Loucy (cell line): ENCODE data around the gene SH3RF3.

Experiments
- H2AFZ ChIP-seq: fragments of 200-600 bp; sonication (generic); 2 replicates; pipeline ENCODE4 v1.6.0; 2016; ENCODE audit warnings: antibody characterized with exemption, mild to moderate bottlenecking, low read length, moderate library complexity
- H3F3A ChIP-seq: fragments of 200-600 bp; 2 replicates; pipeline ENCODE4 v1.6.0; 2016; ENCODE audit warnings: antibody characterized with exemption, low read depth, mild to moderate bottlenecking
- H3K27me3 ChIP-seq: fragments of 200-600 bp; sonication (generic); 2 replicates; pipeline ENCODE4 v1.6.1; 2014; ENCODE audit warnings: low read length, mild to moderate bottlenecking; ENCODE audit not compliant: insufficient read depth, poor library complexity, severe bottlenecking
- H3K36me3 ChIP-seq: fragments of 200-600 bp; sonication (generic); 2 replicates; pipeline ENCODE4 v1.6.1; 2016; ENCODE audit warnings: low read length; ENCODE audit not compliant: insufficient read depth
- H3K4me1 ChIP-seq: fragments of 200-600 bp; sonication (generic); 2 replicates; pipeline ENCODE4 v1.5.1; 2014; ENCODE audit warnings: low read length, mild to moderate bottlenecking; ENCODE audit not compliant: insufficient read depth, poor library complexity, severe bottlenecking
- H3K4me2 ChIP-seq: fragments of 200-600 bp; sonication (generic); 2 replicates; pipeline ENCODE4 v1.6.0; 2014; ENCODE audit warnings: antibody characterized with exemption, low read length, low read depth, mild to moderate bottlenecking; ENCODE audit not compliant: poor library complexity, severe bottlenecking
- H3K4me3 ChIP-seq: fragments of 200-600 bp; sonication (generic); 2 replicates; pipeline ENCODE4 v1.5.1; 2014; ENCODE audit warnings: low read length, mild to moderate bottlenecking, mixed read lengths; ENCODE audit not compliant: poor library complexity, severe bottlenecking
- H3K79me2 ChIP-seq: fragments of 200-600 bp; sonication (generic); 2 replicates; pipeline ENCODE4 v1.6.1; 2014; ENCODE audit warnings: low read length; ENCODE audit not compliant: insufficient read depth
- H3K9ac ChIP-seq: fragments of 200-600 bp; sonication (generic); 2 replicates; pipeline ENCODE4 v1.6.0; 2014; ENCODE audit warnings: mild to moderate bottlenecking, low read depth, low read length, moderate library complexity; ENCODE audit not compliant: poor library complexity, severe bottlenecking
- H3K9me2 ChIP-seq: fragments of 200-600 bp; sonication (generic); replicated peaks from 2 replicates; pipeline ENCODE4 v1.6.1; 2016; ENCODE audit warnings: low read depth, low read length, mixed read lengths
- H3K9me3 ChIP-seq: fragments of 200-600 bp; sonication (generic); 2 replicates; pipeline ENCODE4 v1.6.1; 2014; ENCODE audit warnings: mild to moderate bottlenecking, antibody characterized with exemption, low read length, low read depth; ENCODE audit not compliant: insufficient read depth
- H4K20me1 ChIP-seq: fragments of 200-600 bp; sonication (generic); 2 replicates; pipeline ENCODE4 v1.6.0; 2014; ENCODE audit warnings: antibody characterized with exemption, low read length, mild to moderate bottlenecking; ENCODE audit not compliant: insufficient read depth, poor library complexity, severe bottlenecking
- CTCF ChIP-seq: fragments of 200-600 bp; sonication (generic); conservative IDR thresholded peaks from 2 replicates; pipeline ENCODE4 v1.5.1; 2014; ENCODE audit warnings: mild to moderate bottlenecking, antibody characterized with exemption, low read length
- EZH2phosphoT487 ChIP-seq: fragments of 200-600 bp; IDR thresholded peaks from 2 replicates; pipeline ENCODE4 v1.6.1; 2018; ENCODE audit warnings: antibody characterized with exemption, mild to moderate bottlenecking, moderate library complexity, borderline replicate concordance

SH3RF3 gene

DNA sequence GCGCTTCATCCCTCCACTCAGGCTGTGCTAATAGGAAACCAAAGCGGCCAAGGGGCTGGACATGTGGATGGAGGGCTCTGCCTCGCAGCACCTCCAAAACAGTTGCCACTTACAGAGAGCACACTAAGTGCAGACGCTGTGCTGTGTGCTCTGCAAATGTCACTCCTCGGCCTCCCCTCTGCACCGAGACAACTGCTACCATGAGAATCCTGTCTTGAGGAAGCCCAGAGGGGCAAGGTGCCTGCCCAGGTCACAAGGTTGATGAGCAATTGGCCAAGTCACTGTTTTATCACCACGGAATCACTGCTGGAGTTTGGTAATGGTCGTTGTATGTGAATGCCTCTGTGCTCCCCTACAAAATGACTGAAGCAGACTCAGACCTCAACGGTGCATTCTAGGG lies 352.6 kb downstream of the SH3RF3 start:
- TF ChIP-seq CTCF (no peak), EZH2phosphoT487 (no peak)
- Histone ChIP-seq H3K27me3 (no peaks in the 10 kb centered on the region), H2AFZ (no peak overlapping the region), H4K20me1 (no peaks in the 10 kb centered on the region), H3K36me3 (no peaks in the 10 kb centered on the region), H3K4me1 (peaks cover 23% of the 10 kb centered on the region), H3K9me3 (no peaks in the 10 kb centered on the region), H3K79me2 (no peaks in the 10 kb centered on the region), H3K9me2 (no peaks in the 10 kb centered on the region), H3K9ac (no peak overlapping the region), H3K4me3 (no peak overlapping the region), H3F3A (no peaks in the 10 kb centered on the region), H3K4me2 (no peak overlapping the region)

GRCh38 chr2:109482361-109482861 lies 353.4 kb downstream of the SH3RF3 start:
- Histone ChIP-seq H3K9ac (no peak overlapping the region), H3K9me3 (no peaks in the 10 kb centered on the region), H3K4me2 (no peak overlapping the region), H3F3A (no peaks in the 10 kb centered on the region), H3K9me2 (no peaks in the 10 kb centered on the region), H2AFZ (no peak overlapping the region), H3K4me3 (no peak overlapping the region), H3K36me3 (no peaks in the 10 kb centered on the region), H4K20me1 (no peaks in the 10 kb centered on the region), H3K27me3 (no peaks in the 10 kb centered on the region), H3K79me2 (no peaks in the 10 kb centered on the region), H3K4me1 (peaks cover 15% of the 10 kb centered on the region)
- TF ChIP-seq EZH2phosphoT487 = no peak
- no peak for TF ChIP-seq CTCF

DNA sequence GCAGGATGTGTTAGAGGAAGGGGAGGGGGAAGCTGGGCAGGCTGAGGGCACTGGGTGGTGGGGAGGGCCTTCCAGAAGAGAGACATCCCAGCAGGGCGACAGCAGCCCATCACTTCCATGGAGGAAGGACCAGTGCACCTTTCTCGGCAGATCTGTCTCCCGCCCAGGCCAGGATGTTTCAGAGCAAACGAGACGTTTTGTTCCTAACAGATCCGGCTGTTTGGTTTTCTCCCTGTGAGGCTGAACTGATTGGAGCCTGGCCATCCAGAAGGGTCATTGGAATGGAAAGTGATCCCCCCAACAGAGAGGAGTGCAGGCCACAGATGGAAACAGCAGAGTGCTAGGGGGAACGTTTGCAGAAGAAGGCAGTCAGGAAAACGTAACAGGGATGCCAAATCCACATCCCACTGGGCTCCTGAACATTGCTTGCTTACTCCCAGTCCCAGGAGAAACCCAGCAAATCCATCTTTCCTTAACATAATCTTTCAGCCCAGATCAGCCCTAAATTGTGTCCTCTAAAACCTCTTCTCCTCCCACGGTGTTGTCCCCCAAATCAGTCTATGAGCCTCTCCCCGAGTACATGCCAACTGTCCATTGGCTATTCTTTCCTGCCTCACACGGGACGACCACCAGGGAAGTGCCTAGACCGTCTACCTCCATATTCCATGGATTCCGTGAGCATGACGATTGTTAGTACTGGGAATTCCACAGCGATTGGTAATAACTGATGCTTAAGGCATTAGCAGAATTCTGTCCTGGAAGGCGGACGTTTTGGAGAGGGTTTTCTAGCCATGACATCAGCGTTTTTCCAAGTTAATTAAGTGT lies 357.9 kb downstream of the SH3RF3 start:
- Histone ChIP-seq H3K4me3 (no peak overlapping the region), H3K4me2 (no peak overlapping the region), H3K4me1 (no peaks in the 10 kb centered on the region), H3K9me3 (no peaks in the 10 kb centered on the region), H3K36me3 (no peaks in the 10 kb centered on the region; the same call in 1 of the 2 replicates), H3K9ac (no peak overlapping the region), H3F3A (no peaks in the 10 kb centered on the region), H3K27me3 (no peaks in the 10 kb centered on the region), H3K79me2 (no peaks in the 10 kb centered on the region), H4K20me1 (no peaks in the 10 kb centered on the region), H3K9me2 (no peaks in the 10 kb centered on the region), H2AFZ (no peak overlapping the region)
- no peak for TF ChIP-seq CTCF
- no peak for TF ChIP-seq EZH2phosphoT487
